K562 (cell line): ENCODE data around the gene TSPAN1. TPM values are rescaled to one million over a fixed set of nuclear protein-coding genes. Genes with fewer than 3 reads are reported as not detected.

Experiments
- ATAC-seq: fragments of 200-7000 bp; cut with Tn5 transposase; 3 replicates; pipeline ENCODE4 v1.9.1; 2020; ENCODE audit warnings: moderate library complexity
- BruUV-seq: library from RNA; stranded (reverse); fragments of 400-500 nt; replicated peaks from 2 replicates; lab custom pipeline; 2021; lab: Mats Ljungman, UMichigan
- CTCF ChIA-PET: fragments of 300-600 bp; formaldehyde crosslinking; extraction: SDS; loops from one replicate; lab custom pipeline; 2021; ENCODE audit warnings: low intra/inter-chr PET ratio; lab: Yijun Ruan, JAX
- POLR2A ChIA-PET: fragments of 300-600, 350-650 bp; sonication (Branson Sonifier 250); formaldehyde crosslinking; extraction: SDS; loops from one replicate; lab custom pipeline; 2021; ENCODE audit warnings: antibody characterized with exemption, inconsistent platforms; lab: Yijun Ruan, JAX
- DNase-seq, 4 experiments: peaks; one replicate each; pipeline versions ENCODE4 v3.0.0 to v3.0.0-alpha.2; 2011 to 2018; ENCODE audit warnings: low spot score in 3 of 4, mixed read lengths in 3 of 4; ENCODE audit errors: extremely low read depth in 1 of 4
- FAIRE-seq: peaks from 2 replicates; lab custom pipeline; 2011; peaks lifted over from hg19 to GRCh38; lab: Jason Lieb, UNC
- H2AFZ ChIP-seq: 2 replicates; pipeline ENCODE4 v1.6.0; 2011; ENCODE audit warnings: low read depth, low read length, control low read depth, inconsistent platforms
- H3K27ac ChIP-seq: fragments of 200-600 bp; 3 replicates; pipeline ENCODE4 v1.8.0; 2011; ENCODE audit warnings: low read depth, mild to moderate bottlenecking, control low read depth, inconsistent platforms, low read length, moderate library complexity, mixed read lengths; ENCODE audit errors: extremely low read depth
- H3K27me3 ChIP-seq, 2 experiments: fragments of 300-600 bp in 1 of 2; 2 replicates in 1 of 2; 3 replicates in 1 of 2; pipeline versions ENCODE4 v1.6.0 to v1.8.0; 2011; ENCODE audit warnings: inconsistent platforms in 2 of 2, low read length in 2 of 2, mild to moderate bottlenecking in 1 of 2, mixed read lengths in 1 of 2, moderate library complexity in 1 of 2; ENCODE audit not compliant: control insufficient read depth in 2 of 2, insufficient read depth in 2 of 2
- H3K36me3 ChIP-seq: fragments of 300-600 bp; 3 replicates; pipeline ENCODE4 v1.8.0; 2011; ENCODE audit warnings: mild to moderate bottlenecking, low read length, inconsistent platforms; ENCODE audit not compliant: control insufficient read depth, insufficient read depth
- H3K4me1 ChIP-seq, 2 experiments: fragments of 200-600 bp in 1 of 2; replicated peaks in 1 of 2; 2 replicates in 1 of 2; 3 replicates in 1 of 2; pipeline versions ENCODE4 v1.5.1 to v1.8.0; 2011; ENCODE audit warnings: inconsistent platforms in 2 of 2, low read length in 2 of 2, mild to moderate bottlenecking in 1 of 2, mixed read lengths in 1 of 2, moderate library complexity in 1 of 2; ENCODE audit not compliant: control insufficient read depth in 2 of 2, insufficient read depth in 2 of 2
- H3K4me2 ChIP-seq: 2 replicates; pipeline ENCODE4 v1.6.1; 2011; ENCODE audit warnings: low read length, control low read depth, inconsistent platforms, mixed read lengths; ENCODE audit not compliant: insufficient read depth
- H3K4me3 ChIP-seq: fragments of 200-600 bp; sonication (generic), shearing (Covaris generic); 2 replicates; pipeline ENCODE4 v1.5.1; 2016; ENCODE audit warnings: control low read depth, inconsistent platforms
- H3K79me2 ChIP-seq: fragments of 200-600 bp; 3 replicates; pipeline ENCODE4 v1.8.0; 2011; ENCODE audit warnings: low read length, inconsistent platforms; ENCODE audit not compliant: control insufficient read depth, insufficient read depth
- H3K9ac ChIP-seq, 2 experiments: 2 replicates each; pipeline versions ENCODE4 v1.6.0 to v1.6.1; 2011; ENCODE audit warnings: low read depth in 2 of 2, low read length in 2 of 2, control low read depth in 1 of 2, inconsistent platforms in 1 of 2, mild to moderate bottlenecking in 1 of 2, mixed read lengths in 1 of 2; ENCODE audit not compliant: insufficient read depth in 1 of 2
- H3K9me1 ChIP-seq: one replicate; pipeline ENCODE4 v1.6.0; 2011; ENCODE audit warnings: inconsistent platforms, mild to moderate bottlenecking, low read length, moderate library complexity; ENCODE audit not compliant: control insufficient read depth, insufficient read depth
- H3K9me3 ChIP-seq: replicated peaks from 2 replicates; pipeline ENCODE4 v1.5.1; 2011; ENCODE audit warnings: low read depth, low read length, inconsistent platforms; ENCODE audit not compliant: control insufficient read depth, insufficient read depth
- H4K20me1 ChIP-seq: replicated peaks from 2 replicates; pipeline ENCODE4 v1.6.1; 2011; ENCODE audit warnings: low read length, inconsistent platforms, mixed read lengths; ENCODE audit not compliant: control insufficient read depth, insufficient read depth
- BDP1 ChIP-seq: IDR thresholded peaks from 3 replicates; pipeline ENCODE4 v1.6.1; 2011; ENCODE audit not compliant: insufficient read length, insufficient read depth
- CEBPG ChIP-seq, 3 experiments: fragments of 200-800 bp in 1 of 3; sonication (Bioruptor generic) in 1 of 3; sonication (generic) in 1 of 3; formaldehyde crosslinking in 1 of 3; IDR thresholded peaks in 2 of 3; conservative IDR thresholded peaks in 1 of 3; 2 replicates each; pipeline versions ENCODE4 v1.6.1 to v1.8.0; 2016 to 2022; ENCODE audit warnings: missing compliant biosample characterization in 2 of 3, missing genetic modification characterization in 2 of 3, mild to moderate bottlenecking in 1 of 3, missing genetic modification reagents in 1 of 3
- DNMT1 ChIP-seq: fragments of 450-650 bp; IDR thresholded peaks from 2 replicates; pipeline ENCODE4 v1.6.1; 2016; ENCODE audit warnings: antibody characterized with exemption, mild to moderate bottlenecking
- FOXA3 ChIP-seq, 2 experiments: fragments of 450-650 bp in 1 of 2; sonication (generic) in 1 of 2; formaldehyde crosslinking; IDR thresholded peaks in 1 of 2; conservative IDR thresholded peaks in 1 of 2; 2 replicates each; pipeline versions ENCODE4 v1.4.0 to v1.8.0; 2020 to 2022; ENCODE audit warnings: mild to moderate bottlenecking in 2 of 2, missing genetic modification reagents in 1 of 2
- GABPB2 ChIP-seq: fragments of 250-450 bp; sonication (Bioruptor Pico); conservative IDR thresholded peaks from 2 replicates; pipeline ENCODE4 v1.5.1; 2021; ENCODE audit warnings: mild to moderate bottlenecking
- ID3 ChIP-seq, 2 experiments: fragments of 250-450 bp in 1 of 2; fragments of 450-650 bp in 1 of 2; sonication (Bioruptor Pico) in 1 of 2; IDR thresholded peaks; 2 replicates each; pipeline versions ENCODE4 v1.6.1 to v1.8.0; 2016 to 2021; ENCODE audit warnings: mild to moderate bottlenecking in 2 of 2, moderate library complexity in 2 of 2, missing compliant biosample characterization in 1 of 2, missing genetic modification characterization in 1 of 2
- KAT2B ChIP-seq: IDR thresholded peaks from one replicate; pipeline ENCODE4 v1.6.1; 2012; ENCODE audit warnings: low read depth, mild to moderate bottlenecking, control low read depth, inconsistent platforms, low read length, moderate library complexity
- MAFF ChIP-seq: IDR thresholded peaks from 2 replicates; pipeline ENCODE4 v1.6.1; 2012; ENCODE audit warnings: low read length, improper control_type of control experiment
- PCBP1 ChIP-seq: fragments of 200-400 bp; formaldehyde crosslinking; IDR thresholded peaks from 2 replicates; pipeline ENCODE4 v1.6.1; 2018; ENCODE audit warnings: mild to moderate bottlenecking, low read depth, low read length; ENCODE audit not compliant: poor library complexity, severe bottlenecking
- PHTF2 ChIP-seq: fragments of 250-450 bp; sonication (Bioruptor Pico); IDR thresholded peaks from 2 replicates; pipeline ENCODE4 v1.5.0; 2021; ENCODE audit warnings: mild to moderate bottlenecking
- PYGO2 ChIP-seq: fragments of 450-650 bp; IDR thresholded peaks from 2 replicates; pipeline ENCODE4 v1.6.1; 2016; ENCODE audit warnings: mild to moderate bottlenecking, missing genetic modification characterization, moderate library complexity, missing compliant biosample characterization
- RBM17 ChIP-seq: fragments of 200-400 bp; formaldehyde crosslinking; IDR thresholded peaks from 2 replicates; pipeline ENCODE4 v1.6.1; 2017; ENCODE audit warnings: low read depth, mild to moderate bottlenecking, low read length, borderline replicate concordance
- SOX6 ChIP-seq: fragments of 450-650 bp; IDR thresholded peaks from 2 replicates; pipeline ENCODE4 v1.6.1; 2014; ENCODE audit warnings: mild to moderate bottlenecking
- U2AF2 ChIP-seq: fragments of 200-400 bp; formaldehyde crosslinking; optimal IDR thresholded peaks from 2 replicates; pipeline ENCODE3; 2017; ENCODE audit warnings: low read depth, mild to moderate bottlenecking, low read length
- ZHX1 ChIP-seq: fragments of 150-350 bp; conservative IDR thresholded peaks from 2 replicates; pipeline ENCODE4 v1.6.1; 2014; ENCODE audit warnings: low read length
- ZNF263 ChIP-seq: sonication (generic); formaldehyde crosslinking; IDR thresholded peaks from 2 replicates; pipeline ENCODE4 v1.8.0; 2022; ENCODE audit warnings: mild to moderate bottlenecking, missing genetic modification reagents, borderline replicate concordance
- ZNF354B ChIP-seq: fragments of 250-450 bp; sonication (Bioruptor Pico); IDR thresholded peaks from 2 replicates; pipeline ENCODE4 v1.4.0; 2020
- WGBS: fragments of 100-300 bp; shearing (Covaris generic); methylation state at CpG from one replicate; pipeline ENCODE4 v1.1.6; 2016; ENCODE audit warnings: low coverage, mixed read lengths; ENCODE audit not compliant: insufficient coverage; ENCODE audit errors: missing lambda C conversion rate; 5-methylcytosine and 5-hydroxymethylcytosine counted together
- in situ Hi-C: fragments of 300-500 bp; cut with MboI; formaldehyde crosslinking; loops from 4 replicates; pipeline ENCODE4 v1.15.0; 2018; ENCODE audit warnings: inconsistent platforms, mixed read lengths
- intact Hi-C: fragments of 100-400 bp; cut with micrococcal nuclease; formaldehyde crosslinking; loops from 2 replicates; pipeline ENCODE4 v1.14.2; 2022
- polyA plus RNA-seq, 8 experiments: library from polyadenylated mRNA; depleted of rRNA in 4 of 8; stranded (reverse) in 5 of 8; unstranded in 3 of 8; fragments of >200 nt; fragmentation: Nextera tagmentation in 2 of 8; fragmentation: Illumina TruSeq in 1 of 8; extraction: Ambion mirVana in 2 of 8; extraction: Trizol in 1 of 8; gene quantifications; 2 replicates each; pipeline versions ENCODE4 v1.2.1 to v1.2.3, GENCODE V29; 2011 to 2014; ENCODE audit warnings: inconsistent platforms in 1 of 8, missing spikeins in 1 of 8
- total RNA-seq, 7 experiments: library from RNA; depleted of rRNA in 6 of 7; stranded (reverse); fragments of >200 nt in 6 of 7; fragmentation: Illumina TruSeq in 2 of 7; extraction: Trizol in 2 of 7; gene quantifications; 2 replicates each; pipeline versions ENCODE4 v1.2.1 to v1.2.3, GENCODE V29; 2011 to 2021; ENCODE audit warnings: low replicate concordance in 1 of 7
- TF ChIP-seq, protein P1 (sequence below): sonication (generic); formaldehyde crosslinking; IDR thresholded peaks from 2 replicates; pipeline ENCODE4 v1.8.0; 2022; ENCODE audit warnings: mild to moderate bottlenecking, missing genetic modification reagents
- TF ChIP-seq, protein P2 (sequence below): fragments of 250-450 bp; sonication (Bioruptor Pico); IDR thresholded peaks from 2 replicates; pipeline ENCODE4 v1.8.0; 2021; ENCODE audit warnings: moderate library complexity, mild to moderate bottlenecking, inconsistent platforms

TSPAN1 gene
- total and polyA plus RNA-seq, 9 of the 15 experiments (the other 6 are each of a cell fraction or from before 2014, with no cell fraction given), result 0.58 TPM; not detected in 8

DNA sequence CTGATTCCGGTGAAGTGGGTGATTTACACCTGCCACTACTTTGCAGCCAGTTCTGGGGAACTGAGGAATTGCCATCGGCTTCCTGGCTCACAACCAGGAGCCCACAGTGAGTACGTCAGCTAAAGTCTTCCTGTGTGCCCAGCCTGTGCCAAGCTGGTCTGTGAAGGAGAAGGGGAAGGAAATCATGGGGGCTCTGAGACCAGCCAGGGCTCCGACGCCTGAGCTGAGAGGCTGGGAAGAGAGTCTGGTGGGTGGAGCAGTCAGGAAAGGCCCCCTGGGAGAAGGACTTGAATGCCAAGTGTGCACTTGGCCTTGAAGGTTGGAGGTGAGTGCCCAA, 29.5 kb downstream of the TSPAN1 start:
- TF ChIP-seq BDP1 (no peak), MAFF (no peak), KAT2B (no peak), ZHX1 (no peak), ZNF263 (CRISPR knock-in tag) (no peak), PYGO2 (no peak), PCBP1 (no peak), ZNF354B (CRISPR knock-in tag) (no peak), U2AF2 (no peak), DNMT1 (no peak), GABPB2 (CRISPR knock-in tag) (no peak), CEBPG (CRISPR knock-in tag; IDR thresholded peaks at IDR 0.05) (no peak), CEBPG (tag; conservative IDR thresholded peaks at IDR 0.05 in 1 of 2, IDR thresholded peaks at IDR 0.05 in 1 of 2) (no peak), RBM17 (no peak), PHTF2 (CRISPR knock-in tag) (no peak), SOX6 (no peak), FOXA3 (CRISPR knock-in tag; conservative IDR thresholded peaks at IDR 0.05 in 1 of 2, IDR thresholded peaks at IDR 0.05 in 1 of 2) (no peak), ID3 (CRISPR knock-in tag; IDR thresholded peaks at IDR 0.05) (no peak), ID3 (tag; IDR thresholded peaks at IDR 0.05) (no peak)
- TF ChIP-seq, protein P1, sequence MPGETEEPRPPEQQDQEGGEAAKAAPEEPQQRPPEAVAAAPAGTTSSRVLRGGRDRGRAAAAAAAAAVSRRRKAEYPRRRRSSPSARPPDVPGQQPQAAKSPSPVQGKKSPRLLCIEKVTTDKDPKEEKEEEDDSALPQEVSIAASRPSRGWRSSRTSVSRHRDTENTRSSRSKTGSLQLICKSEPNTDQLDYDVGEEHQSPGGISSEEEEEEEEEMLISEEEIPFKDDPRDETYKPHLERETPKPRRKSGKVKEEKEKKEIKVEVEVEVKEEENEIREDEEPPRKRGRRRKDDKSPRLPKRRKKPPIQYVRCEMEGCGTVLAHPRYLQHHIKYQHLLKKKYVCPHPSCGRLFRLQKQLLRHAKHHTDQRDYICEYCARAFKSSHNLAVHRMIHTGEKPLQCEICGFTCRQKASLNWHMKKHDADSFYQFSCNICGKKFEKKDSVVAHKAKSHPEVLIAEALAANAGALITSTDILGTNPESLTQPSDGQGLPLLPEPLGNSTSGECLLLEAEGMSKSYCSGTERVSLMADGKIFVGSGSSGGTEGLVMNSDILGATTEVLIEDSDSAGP (CRISPR knock-in tag), result no peak
- TF ChIP-seq, protein P2, sequence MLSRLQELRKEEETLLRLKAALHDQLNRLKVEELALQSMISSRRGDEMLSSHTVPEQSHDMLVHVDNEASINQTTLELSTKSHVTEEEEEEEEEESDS (CRISPR knock-in tag), result no peak
- Histone ChIP-seq H3K4me1 (peaks cover 12 to 25% of the 10 kb centered on the region in 2 experiments), H3K27ac (no peak overlapping the region), H3K27me3 (no peaks in the 10 kb centered on the region), H2AFZ (no peak overlapping the region), H3K4me3 (no peak overlapping the region), H3K9me3 (no peaks in the 10 kb centered on the region), H3K79me2 (no peaks in the 10 kb centered on the region), H3K9ac (peak overlapping the region in 1 of 2 experiments; percentile 36; a peak in 1 of 4 replicates), H3K36me3 (no peaks in the 10 kb centered on the region), H3K9me1 (no peaks in the 10 kb centered on the region), H3K4me2 (no peak overlapping the region), H4K20me1 (no peaks in the 10 kb centered on the region)
- DNase-seq (no peak), ATAC-seq (no peak), FAIRE-seq (no peak)
- in situ Hi-C loops (no loop called here), intact Hi-C loops (no loop called here)
- POLR2A ChIA-PET, result interaction anchor here (0.6 to 1.1 kb wide), 4 partner anchors 14 to 233 kb away, joined by 3 to 5 read pairs (median 3); no protein-coding TSS in a partner anchor
- CTCF ChIA-PET, result no interaction called here
- 76% methylated on average over 5 of the region's 5 CpGs for WGBS
- BruUV-seq, result no TSS peak
